ENCODE measurements around the gene ZHX3. TPM values are rescaled to one million over a fixed set of nuclear protein-coding genes. Genes with fewer than 3 reads are reported as not detected.

Gene ZHX3
- total RNA-seq, 1 experiment from 2014 or later: 9.6 TPM

DNA sequence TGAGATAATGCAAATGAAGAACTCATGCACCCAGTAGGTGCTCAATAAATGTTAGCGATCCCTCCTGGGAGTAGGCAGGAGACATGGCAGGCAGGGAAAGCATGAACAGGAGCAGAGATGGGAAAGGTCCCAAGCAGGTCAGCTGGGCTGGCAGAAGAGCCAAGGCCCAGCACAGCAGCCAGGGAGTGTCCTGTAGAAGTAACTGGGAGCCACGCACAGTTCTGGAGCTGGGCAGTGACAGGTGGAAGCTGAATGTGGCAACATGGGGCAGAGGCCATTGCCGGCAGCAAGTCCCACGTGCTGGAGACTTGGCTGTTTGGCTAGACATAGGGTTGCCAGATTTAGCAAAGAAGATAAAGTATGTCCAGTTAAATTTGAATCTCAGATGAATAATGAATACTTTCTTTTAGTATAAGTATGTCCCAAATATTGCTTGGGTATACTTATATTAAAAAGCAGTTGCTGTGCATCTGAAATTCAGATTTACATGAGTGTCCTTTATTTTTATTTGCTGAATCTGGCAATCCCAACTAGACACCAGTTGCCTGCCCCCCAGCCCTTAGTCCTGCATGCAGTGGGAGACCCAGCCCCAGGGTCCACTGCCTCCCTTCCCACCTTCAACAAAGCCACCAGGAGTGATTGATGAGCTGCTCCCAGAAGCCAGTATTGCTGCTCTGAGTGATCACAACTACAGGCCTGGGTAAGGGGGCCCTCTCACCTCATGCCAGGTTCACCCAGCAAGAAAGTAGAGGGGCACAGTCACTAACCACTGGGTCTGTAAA, 19.4 kb upstream of the ZHX3 start:
- DNase-seq (ENCODE audit: low spot score) (no peak), ATAC-seq (no peak)
- POLR2A ChIA-PET: interaction anchor here (0.6 kb wide), 1 partner anchor 10 kb away, joined by 5 read pairs; no protein-coding TSS in a partner anchor
- Mint-ChIP-seq H3K4me3 (no peak overlapping the region), H3K36me3 (no peaks in the 10 kb centered on the region), H3K9me3 (no peaks in the 10 kb centered on the region), H3K27me3 (ENCODE audit: low read depth) (peaks cover 8% of the 10 kb centered on the region), H3K4me1 (peaks cover 6% of the 10 kb centered on the region), H3K27ac (no peak overlapping the region)
- TF ChIP-seq, protein P1, sequence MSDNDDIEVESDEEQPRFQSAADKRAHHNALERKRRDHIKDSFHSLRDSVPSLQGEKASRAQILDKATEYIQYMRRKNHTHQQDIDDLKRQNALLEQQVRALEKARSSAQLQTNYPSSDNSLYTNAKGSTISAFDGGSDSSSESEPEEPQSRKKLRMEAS (CRISPR knock-in tag; IDR thresholded peaks at IDR 0.05): no peak
- TF ChIP-seq PRRX2 (CRISPR knock-in tag; IDR thresholded peaks at IDR 0.05): no peak
- TF ChIP-seq JAZF1 (CRISPR knock-in tag; IDR thresholded peaks at IDR 0.05): no peak
- no peak for TF ChIP-seq SMAD4 (CRISPR knock-in tag; IDR thresholded peaks at IDR 0.05)
- no peak for TF ChIP-seq ZNF416 (CRISPR knock-in tag; IDR thresholded peaks at IDR 0.05)
- TF ChIP-seq CREM (CRISPR knock-in tag; IDR thresholded peaks at IDR 0.05): no peak
- TF ChIP-seq FOXJ3 (CRISPR knock-in tag; IDR thresholded peaks at IDR 0.05; ENCODE audit: borderline replicate concordance): no peak
- no peak for TF ChIP-seq ZNF671 (CRISPR knock-in tag; IDR thresholded peaks at IDR 0.05)
- TF ChIP-seq, protein P2, sequence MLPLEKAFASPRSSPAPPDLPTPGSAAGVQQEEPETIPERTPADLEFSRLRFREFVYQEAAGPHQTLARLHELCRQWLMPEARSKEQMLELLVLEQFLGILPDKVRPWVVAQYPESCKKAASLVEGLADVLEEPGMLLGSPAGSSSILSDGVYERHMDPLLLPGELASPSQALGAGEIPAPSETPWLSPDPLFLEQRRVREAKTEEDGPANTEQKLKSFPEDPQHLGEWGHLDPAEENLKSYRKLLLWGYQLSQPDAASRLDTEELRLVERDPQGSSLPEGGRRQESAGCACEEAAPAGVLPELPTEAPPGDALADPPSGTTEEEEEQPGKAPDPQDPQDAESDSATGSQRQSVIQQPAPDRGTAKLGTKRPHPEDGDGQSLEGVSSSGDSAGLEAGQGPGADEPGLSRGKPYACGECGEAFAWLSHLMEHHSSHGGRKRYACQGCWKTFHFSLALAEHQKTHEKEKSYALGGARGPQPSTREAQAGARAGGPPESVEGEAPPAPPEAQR (CRISPR knock-in tag; IDR thresholded peaks at IDR 0.05): no peak
- TF ChIP-seq, protein P3, sequence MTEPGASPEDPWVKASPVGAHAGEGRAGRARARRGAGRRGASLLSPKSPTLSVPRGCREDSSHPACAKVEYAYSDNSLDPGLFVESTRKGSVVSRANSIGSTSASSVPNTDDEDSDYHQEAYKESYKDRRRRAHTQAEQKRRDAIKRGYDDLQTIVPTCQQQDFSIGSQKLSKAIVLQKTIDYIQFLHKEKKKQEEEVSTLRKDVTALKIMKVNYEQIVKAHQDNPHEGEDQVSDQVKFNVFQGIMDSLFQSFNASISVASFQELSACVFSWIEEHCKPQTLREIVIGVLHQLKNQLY (CRISPR knock-in tag; IDR thresholded peaks at IDR 0.05): no peak
- no peak for TF ChIP-seq CBFB (CRISPR knock-in tag; IDR thresholded peaks at IDR 0.05; ENCODE audit: low read depth)
- TF ChIP-seq GABPB1 (CRISPR knock-in tag; IDR thresholded peaks at IDR 0.05): no peak
- no peak for TF ChIP-seq ESRRA (CRISPR knock-in tag; IDR thresholded peaks at IDR 0.05; ENCODE audit: borderline replicate concordance)
- TF ChIP-seq ZNF219 (CRISPR knock-in tag; IDR thresholded peaks at IDR 0.05; ENCODE audit: borderline replicate concordance): no peak
- TF ChIP-seq ZNF317 (CRISPR knock-in tag; IDR thresholded peaks at IDR 0.05; ENCODE audit: borderline replicate concordance, low read depth): no peak
- no peak for TF ChIP-seq TP53 (CRISPR knock-in tag; IDR thresholded peaks at IDR 0.05)
- TF ChIP-seq, protein P4, sequence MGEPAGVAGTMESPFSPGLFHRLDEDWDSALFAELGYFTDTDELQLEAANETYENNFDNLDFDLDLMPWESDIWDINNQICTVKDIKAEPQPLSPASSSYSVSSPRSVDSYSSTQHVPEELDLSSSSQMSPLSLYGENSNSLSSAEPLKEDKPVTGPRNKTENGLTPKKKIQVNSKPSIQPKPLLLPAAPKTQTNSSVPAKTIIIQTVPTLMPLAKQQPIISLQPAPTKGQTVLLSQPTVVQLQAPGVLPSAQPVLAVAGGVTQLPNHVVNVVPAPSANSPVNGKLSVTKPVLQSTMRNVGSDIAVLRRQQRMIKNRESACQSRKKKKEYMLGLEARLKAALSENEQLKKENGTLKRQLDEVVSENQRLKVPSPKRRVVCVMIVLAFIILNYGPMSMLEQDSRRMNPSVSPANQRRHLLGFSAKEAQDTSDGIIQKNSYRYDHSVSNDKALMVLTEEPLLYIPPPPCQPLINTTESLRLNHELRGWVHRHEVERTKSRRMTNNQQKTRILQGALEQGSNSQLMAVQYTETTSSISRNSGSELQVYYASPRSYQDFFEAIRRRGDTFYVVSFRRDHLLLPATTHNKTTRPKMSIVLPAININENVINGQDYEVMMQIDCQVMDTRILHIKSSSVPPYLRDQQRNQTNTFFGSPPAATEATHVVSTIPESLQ (CRISPR knock-in tag; IDR thresholded peaks at IDR 0.05): no peak
- no peak for TF ChIP-seq ELF4 (CRISPR knock-in tag; IDR thresholded peaks at IDR 0.05; ENCODE audit: low read depth)
- CTCF ChIA-PET: interaction anchor here (0.6 to 5.6 kb wide), 4 partner anchors 23 to 201 kb away, joined by 3 to 126 read pairs (median 48); no protein-coding TSS in a partner anchor

DNA sequence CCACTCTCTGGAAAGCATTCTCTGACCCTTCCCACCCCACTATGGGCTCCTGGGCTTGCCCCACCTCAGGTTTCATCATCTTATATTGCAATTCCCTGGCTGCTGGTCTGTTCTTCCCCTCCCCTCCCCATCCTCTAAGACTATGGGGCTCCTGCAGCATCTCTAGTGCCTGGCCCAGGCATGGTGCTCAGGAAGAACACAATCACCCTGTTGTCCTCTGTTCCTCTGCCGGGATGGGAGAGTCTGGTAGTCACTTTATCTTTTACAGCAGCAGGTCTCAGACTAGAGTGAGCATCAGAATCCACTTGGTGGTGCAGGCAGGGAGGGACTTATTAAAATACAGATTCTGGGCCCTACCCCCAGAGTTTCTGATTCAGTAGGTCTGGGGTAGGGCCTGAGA, 18.1 kb upstream of the ZHX3 start:
- no peak for TF ChIP-seq ZNF232 (CRISPR knock-in tag; IDR thresholded peaks at IDR 0.05)
- TF ChIP-seq ZBTB21 (CRISPR knock-in tag; IDR thresholded peaks at IDR 0.05; ENCODE audit: borderline replicate concordance): no peak
- TF ChIP-seq, protein P5, sequence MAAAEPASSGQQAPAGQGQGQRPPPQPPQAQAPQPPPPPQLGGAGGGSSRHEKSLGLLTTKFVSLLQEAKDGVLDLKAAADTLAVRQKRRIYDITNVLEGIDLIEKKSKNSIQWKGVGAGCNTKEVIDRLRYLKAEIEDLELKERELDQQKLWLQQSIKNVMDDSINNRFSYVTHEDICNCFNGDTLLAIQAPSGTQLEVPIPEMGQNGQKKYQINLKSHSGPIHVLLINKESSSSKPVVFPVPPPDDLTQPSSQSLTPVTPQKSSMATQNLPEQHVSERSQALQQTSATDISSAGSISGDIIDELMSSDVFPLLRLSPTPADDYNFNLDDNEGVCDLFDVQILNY (CRISPR knock-in tag; IDR thresholded peaks at IDR 0.05): no peak
- TF ChIP-seq, protein P6, sequence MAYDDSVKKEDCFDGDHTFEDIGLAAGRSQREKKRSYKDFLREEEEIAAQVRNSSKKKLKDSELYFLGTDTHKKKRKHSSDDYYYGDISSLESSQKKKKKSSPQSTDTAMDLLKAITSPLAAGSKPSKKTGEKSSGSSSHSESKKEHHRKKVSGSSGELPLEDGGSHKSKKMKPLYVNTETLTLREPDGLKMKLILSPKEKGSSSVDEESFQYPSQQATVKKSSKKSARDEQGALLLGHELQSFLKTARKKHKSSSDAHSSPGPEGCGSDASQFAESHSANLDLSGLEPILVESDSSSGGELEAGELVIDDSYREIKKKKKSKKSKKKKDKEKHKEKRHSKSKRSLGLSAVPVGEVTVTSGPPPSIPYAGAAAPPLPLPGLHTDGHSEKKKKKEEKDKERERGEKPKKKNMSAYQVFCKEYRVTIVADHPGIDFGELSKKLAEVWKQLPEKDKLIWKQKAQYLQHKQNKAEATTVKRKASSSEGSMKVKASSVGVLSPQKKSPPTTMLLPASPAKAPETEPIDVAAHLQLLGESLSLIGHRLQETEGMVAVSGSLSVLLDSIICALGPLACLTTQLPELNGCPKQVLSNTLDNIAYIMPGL (CRISPR knock-in tag; IDR thresholded peaks at IDR 0.05): no peak
- TF ChIP-seq, protein P1 (CRISPR knock-in tag; IDR thresholded peaks at IDR 0.05): no peak
- no peak for ATAC-seq
- H3K9me3 Mint-ChIP-seq: no peaks in the 10 kb centered on the region
- CTCF ChIA-PET: interaction anchor here (0.7 to 1.4 kb wide), 3 partner anchors 86 to 163 kb away, joined by 4 to 6 read pairs (median 6); no protein-coding TSS in a partner anchor
- peaks cover 8% of the 10 kb centered on the region for H3K27me3 Mint-ChIP-seq (ENCODE audit: low read depth)
- no peak for DNase-seq (ENCODE audit: low spot score)
- H3K4me1 Mint-ChIP-seq: peaks cover 6% of the 10 kb centered on the region
- POLR2A ChIA-PET: no interaction called here
- no peak overlapping the region for H3K27ac Mint-ChIP-seq
- H3K36me3 Mint-ChIP-seq: no peaks in the 10 kb centered on the region
- H3K4me3 Mint-ChIP-seq: no peak overlapping the region

Measured in WTC11 (cell line).